Stimulated activated CD4-positive, alpha-beta T cell treated with anti-CD3 and anti-CD28 coated beads, TNF-alpha, amount 100 ng/mL, for 24 hours (primary cell): Measurements from ENCODE around the gene CELF1.

ENCODE experiments used
- DNase-seq, 3 experiments: peaks; one replicate each; pipeline ENCODE4 v3.0.0-alpha.2; 2020; ENCODE audit warnings: low read depth in 3 of 3

The CELF1 gene

DNA sequence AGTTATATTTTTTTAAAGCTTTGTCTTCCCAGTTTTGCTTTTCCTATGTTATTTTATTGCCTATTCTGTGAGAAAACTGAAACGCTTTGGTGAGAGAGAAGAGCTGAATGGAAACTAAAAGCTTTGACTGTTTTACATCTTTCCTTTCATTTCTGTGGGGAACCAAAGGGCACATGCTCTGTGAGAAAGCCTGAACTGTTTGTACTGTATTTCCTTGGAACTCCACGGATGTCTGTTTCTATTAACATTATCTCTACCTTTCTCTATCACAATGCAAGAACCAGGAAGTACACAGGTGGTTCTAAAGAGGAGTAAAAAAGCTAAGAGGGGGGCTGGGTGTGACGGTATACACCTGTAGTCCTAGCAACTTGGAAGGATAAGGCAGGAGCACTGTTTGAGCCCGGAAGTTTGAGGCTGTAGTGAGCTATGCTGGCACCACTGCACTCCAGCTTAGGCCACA lies 43.8 kb downstream of the CELF1 start:
- DNase-seq: no peak

DNA sequence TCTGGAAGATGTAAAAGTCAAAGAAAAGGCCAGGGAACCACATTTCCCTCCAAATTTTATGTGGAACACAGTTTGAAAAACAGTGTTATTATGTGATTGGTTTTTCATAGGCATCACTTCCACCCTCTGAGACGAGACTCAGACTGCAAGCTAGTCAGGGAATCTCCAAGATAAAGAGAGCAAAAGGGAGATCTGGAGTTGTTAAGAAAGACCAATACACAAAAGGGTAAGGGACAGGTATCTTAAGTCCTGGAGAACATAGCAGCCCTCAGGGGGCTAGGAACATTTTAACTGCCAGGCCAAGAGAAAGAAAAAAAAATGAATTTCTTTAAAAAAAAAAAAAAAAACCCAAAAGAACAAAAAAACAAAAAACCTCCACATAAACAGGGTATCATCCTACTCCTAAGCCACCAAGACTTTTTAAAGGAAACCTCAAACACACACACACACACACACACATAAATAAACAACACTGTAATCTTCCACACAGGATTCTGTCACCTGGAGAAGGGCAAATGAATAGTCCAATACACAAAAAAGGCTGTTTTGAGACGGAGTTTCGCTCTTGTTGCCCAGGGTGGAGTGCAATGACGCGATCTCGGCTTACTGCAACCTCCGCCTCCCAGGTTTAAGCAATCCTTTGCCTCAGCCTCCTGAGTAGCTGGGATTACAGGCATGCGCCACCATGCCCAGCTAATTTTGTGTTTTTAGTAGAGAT lies 44.5 kb downstream of the CELF1 start:
- DNase-seq: no peak

DNA sequence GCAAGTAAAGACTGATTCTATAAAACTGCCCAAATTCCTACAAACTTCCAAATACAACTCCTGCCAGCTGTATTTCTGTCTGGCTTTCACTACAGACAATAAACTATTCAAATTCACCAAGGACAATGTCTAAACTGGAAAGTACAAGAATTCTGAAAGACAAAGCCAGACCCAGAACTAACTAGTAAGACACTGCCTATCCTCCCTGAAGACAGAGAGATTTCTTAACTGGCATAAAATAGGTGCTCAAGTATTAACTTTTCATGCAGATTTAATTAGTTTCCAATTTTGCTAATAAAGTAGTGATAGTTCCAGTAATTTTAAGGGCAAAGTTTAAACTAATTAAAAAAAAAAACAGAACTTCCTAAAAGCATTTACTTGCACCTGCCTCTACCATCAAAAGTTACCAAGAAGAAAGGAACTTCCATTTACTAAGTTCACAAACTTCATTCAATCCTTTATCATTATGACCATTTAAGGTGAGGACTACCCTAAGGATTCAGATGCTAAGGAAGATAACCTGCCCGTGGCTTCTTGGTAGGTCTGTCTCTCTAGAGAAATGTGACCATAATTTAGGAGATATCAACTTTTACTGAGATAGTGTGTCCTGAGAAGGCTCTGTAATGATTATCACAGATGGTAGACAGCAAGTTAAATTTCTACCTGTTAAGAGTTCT lies 45.2 kb downstream of the CELF1 start:
- no peak for DNase-seq

DNA sequence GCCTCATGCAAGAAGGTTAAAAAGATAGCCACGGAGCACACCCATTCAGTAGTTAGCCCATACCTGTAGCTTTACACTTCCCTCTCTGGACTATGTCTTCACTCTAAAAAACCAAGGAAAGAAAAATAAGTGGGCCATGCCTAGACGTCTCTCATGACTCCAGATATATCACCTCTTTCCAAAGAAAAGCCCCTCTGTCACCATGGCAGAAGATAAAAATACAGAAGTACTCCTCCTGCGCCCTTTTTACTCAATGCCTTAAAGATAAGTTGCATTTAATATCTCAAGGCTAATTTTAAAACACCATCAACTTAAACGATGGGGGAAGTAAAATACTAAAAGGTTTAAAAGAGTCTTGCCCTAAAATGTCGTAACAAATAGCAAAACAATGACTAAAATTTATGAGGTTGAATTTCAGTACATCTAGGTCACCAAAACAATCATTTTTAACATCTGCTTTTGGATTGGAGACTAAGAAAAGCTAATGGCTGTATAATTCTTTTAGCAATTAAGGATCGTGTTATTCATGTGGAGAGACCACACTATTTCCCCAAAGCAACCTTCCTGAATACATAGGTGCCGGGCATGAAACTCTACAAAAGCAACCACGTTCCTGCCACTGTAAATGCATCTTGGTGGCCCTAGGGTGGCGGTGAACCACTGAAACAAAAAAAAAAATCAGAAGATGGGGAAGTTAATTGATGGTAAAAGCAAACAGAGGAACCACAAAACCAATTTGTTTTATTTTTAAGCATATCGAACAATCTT lies 46.0 kb downstream of the CELF1 start:
- no peak for DNase-seq

DNA sequence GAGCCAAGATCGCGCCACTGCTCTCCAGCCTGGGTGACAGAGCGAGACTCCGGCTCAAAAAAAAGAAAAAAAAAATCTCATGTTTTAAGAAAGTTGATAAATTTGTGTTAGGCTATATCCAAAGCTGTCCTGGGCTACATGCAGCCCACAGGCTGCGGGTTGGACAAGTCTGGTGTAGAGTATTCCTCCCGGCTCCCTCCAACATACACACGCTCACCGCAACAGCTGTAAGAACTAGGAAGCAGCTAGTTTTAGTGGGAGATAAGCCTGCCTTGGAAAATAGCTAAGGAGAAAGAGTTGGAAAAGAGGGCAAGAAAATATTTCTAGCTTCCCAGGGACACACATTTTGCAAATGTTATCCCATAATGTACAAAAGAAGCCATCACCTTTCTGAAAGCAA lies 46.6 kb downstream of the CELF1 start:
- DNase-seq: no peak

DNA sequence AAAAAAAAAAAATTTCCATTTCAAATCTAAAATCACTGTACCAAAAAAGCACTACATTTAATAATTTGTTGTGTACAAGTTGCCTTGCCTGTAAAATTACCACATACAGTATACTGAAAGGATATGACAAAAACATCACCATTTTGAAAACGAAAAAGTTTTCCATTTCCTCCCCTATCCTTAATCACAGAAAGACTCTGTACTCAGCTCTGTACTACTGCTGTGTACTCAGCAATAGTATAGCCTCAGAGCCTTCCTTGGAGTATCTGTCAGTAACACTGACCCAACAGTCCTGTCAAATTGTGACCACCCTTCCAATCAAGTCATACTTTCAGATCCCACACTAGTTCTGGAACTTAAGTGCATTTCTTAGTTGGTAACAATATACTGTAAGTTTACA lies 48.0 kb downstream of the CELF1 start:
- no peak for DNase-seq

DNA sequence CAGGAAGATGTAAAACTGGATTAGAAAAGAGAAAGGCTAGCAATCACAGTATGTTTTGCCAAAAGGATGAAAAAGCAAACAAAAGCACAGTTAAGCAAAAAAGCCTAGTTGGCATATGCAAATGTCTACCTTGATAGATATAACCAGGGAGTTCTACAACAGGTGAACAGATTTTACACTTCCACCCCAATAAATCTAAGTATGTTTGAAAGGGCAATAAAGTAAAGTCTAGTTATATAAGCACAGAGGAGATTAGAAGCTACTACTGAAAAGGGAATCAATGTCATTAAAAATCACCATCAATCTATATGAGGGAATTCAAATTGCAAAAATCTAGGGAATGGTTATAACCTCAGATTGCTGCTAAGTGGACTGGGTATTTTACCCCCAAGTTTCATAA lies 49.7 kb downstream of the CELF1 start:
- DNase-seq: no peak

DNA sequence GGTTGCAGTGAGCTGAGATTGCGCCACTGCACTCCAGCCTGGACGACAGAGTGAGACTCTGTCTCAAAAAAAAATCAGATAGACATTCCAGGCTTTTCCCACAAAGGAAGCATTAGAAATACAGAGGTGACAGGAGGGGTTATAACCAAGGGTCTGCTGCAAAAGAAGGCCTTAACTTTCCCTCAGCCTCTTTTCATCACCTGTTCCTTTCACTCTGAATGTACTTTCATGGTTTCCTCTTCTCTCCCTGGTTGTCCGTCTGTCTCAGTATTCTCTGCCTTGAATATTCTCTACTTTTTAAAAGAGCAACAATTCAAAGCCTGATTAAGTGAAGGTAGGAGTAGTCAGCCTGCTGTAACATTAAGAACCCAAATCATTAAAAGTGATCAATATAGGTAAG lies 50.2 kb downstream of the CELF1 start:
- no peak for DNase-seq

DNA sequence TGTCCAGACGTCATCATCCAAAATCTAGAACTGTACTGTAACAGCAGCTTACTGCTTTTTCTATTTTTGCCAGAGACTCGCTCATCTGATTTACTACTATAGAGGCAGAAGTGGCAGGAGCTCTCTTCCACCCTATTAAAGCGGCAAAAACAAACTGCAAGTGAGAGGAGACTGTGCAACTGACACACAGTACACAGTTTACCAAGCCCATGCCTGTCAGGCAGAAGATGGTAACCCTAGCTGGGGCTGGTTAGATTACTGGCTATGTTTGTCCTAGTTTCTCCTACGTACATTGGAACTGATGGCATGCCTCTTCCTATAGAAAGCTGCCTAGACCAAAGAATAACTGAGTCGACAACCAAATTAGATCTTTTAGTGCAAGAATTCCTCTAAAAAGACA lies 51.8 kb downstream of the CELF1 start:
- DNase-seq: no peak

DNA sequence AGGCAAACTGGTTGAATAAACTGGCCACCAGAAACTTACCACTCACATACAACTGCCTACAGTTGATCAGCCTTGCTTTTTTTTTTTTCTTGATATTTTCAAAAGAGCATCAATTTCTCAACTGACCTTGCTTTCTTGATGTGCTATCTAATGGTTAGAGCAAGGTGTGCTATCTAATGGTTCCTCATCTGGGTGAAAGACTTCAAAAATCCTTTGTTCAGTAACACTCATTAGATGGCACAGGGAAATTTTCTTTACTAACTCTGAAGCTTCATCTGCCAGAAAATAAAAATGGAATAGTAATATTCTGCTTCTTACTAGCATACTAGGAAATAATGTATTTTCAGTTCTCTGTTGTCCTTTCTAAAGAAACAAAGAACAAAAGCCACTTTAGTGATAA lies 52.8 kb downstream of the CELF1 start:
- DNase-seq: no peak

DNA sequence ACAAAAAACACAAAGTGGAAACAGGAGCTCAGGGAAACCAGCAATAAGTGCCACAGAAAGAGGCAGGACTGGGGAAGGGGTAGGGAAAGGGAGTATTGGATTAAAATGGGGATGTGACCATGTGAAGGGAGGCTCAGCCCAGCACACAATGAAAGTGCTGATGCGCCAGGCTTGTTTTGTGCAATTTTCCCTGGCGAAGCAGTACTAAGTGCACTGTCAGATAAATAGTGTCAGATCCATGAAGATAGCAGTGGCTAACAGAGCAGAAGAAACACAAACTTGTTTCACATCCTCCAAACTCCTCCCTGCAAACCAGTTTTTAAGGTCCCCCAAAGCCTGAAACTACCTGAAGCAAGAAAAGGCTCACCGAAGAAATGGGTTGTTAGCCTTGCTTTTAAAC lies 53.3 kb downstream of the CELF1 start:
- no peak for DNase-seq

DNA sequence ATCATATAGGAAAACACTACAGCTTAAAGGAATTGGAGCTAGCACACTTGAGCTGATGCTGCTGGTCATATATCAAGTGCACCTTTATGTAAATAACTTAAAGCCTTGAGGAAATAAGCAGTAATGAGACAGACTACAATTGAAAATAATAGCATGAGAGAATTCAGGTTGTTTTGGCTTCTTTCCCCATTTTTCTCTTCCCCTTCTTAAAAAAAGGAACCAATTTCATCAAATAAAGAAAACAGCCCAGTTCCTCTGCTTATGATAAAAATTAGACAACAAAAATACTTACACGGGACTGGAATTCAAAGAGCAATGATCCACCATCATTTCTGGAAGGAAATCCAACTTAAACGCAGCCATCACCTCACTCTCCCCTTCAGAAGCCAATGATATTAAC lies 53.8 kb downstream of the CELF1 start:
- DNase-seq: no peak

DNA sequence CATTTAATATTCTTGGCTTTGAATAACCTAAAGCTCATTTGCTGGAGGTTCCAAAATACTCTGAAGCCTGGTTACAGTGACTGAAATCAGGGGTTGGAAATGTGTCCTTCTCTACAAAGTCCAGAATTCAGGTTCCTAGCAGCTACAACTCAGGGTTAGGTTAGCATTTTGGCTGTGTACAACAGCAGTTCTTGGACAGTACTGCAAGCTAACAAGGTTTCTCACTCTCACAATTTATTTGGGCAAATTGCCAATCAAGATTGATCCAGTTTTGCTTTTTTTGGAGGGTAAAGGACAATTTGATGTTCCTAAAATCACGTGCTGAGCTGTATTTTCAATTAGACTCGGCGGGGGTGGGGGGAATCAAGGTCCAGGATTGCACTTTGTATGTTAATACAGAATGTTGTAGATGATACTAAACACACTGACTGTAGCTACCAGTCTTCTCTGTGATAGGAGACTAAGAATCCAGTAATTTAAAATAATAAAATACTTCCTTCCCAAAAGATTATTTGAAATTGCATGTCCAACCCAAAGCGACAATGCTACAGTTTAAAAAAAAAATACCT lies 54.3 kb downstream of the CELF1 start:
- no peak for DNase-seq

DNA sequence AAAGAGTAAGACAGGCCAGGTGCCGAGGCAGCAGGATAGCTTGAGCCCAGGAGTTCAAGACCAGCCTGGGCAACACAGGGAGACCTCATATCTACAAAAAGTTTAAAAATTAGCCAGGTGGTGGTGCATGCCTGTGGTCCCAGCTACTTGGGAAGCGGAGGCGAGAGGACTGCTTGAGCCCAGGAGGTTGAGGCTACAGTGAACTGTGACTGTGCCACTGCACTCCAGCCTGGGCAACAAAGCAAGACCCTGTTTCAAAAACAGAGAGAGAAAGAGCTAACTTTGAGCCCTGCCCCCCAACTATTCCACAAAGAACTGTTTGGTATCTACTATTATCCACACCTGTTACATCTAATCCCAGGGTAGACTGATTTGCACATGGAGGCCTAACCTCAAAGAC lies 54.8 kb downstream of the CELF1 start:
- DNase-seq: no peak

DNA sequence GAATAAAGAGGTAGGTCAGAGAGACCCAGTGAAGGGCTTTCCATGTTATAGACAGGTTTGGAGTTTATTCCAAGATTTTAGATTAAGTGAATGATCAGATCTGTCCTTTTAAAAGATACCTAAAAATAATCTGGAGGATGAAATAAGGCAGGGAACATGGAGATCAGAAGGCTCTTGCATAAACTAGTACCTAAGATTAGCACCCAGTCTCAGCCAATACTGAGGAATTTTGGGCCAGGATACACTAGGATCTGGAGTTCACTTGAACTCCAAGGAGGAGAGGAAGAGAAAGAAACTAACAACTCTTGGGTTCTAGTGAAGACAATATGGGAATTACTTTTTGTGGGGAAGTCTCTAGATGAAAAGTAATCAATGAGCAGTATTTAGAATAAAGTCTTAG lies 56.1 kb downstream of the CELF1 start:
- DNase-seq: no peak

DNA sequence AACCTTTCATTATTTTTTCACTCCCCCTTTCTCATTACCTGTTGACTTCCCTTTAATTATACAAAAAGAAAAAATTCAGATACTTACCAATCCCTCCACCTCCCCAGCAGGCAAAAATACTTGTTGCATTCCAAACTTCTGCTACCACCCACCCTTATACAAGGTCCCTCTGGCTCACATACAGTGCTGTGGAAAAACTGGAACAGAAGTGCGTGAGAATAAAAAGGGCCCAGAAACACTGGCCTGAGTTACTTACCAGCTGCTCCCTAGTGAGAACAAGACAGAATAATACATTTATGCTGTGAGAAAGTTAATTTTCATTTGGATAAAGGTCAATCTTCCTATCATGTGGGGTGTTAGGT lies 57.1 kb downstream of the CELF1 start:
- DNase-seq: no peak

DNA sequence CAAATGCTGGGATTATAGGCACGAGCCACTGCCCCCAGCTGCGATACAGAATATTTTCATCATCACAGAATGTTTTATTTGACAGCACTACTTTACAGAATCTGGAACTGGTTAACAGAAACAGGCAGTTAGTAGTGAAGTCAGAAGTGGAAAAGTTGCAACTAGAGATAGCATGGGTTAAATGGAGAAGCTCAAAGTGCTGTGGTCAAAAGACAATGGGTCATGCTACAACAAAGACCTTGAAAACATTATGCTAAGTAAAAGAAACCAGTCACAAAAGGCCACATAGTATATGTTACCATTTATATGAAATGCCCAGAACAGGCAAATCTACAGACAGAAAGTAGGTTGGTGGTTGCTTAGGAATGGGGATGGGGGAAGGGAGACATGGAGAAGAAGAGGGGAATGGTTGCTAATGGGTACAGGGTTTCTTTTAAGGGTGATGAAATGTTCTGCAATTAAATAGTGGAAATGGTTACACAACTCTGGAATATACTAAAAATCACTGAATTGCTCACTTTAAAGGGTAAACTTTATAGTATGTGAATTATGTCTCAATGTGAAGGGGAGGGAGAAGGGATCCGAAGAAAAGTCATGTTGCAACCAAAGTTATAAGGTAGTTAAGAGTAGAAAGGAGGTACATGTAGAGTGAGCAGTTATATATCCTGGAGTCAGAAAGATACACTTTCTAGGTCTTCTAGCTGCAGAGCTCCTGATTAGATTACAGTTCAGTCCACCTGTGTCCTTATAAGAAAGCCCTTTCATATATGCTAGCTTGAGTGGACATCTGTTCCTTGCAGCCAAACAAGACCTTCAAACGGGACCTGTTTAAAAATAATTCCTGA lies 57.7 kb downstream of the CELF1 start:
- DNase-seq: no peak

DNA sequence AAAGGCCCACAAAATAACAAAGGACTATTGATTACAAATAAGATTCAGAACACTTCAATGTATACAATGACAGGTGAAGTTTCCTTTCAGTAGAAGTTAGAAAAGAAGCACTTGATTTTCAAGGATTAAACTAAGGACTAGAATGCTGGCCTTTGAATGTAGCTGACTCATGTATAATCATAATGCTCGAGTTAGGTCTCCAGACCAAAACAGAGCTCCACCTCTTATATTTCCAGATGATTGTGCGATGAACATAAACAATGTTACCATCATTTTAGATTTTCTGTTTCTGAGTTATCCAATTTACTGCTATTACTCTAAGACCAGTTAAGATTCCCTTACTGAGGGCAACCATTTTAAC lies 63.6 kb downstream of the CELF1 start:
- no peak for DNase-seq

DNA sequence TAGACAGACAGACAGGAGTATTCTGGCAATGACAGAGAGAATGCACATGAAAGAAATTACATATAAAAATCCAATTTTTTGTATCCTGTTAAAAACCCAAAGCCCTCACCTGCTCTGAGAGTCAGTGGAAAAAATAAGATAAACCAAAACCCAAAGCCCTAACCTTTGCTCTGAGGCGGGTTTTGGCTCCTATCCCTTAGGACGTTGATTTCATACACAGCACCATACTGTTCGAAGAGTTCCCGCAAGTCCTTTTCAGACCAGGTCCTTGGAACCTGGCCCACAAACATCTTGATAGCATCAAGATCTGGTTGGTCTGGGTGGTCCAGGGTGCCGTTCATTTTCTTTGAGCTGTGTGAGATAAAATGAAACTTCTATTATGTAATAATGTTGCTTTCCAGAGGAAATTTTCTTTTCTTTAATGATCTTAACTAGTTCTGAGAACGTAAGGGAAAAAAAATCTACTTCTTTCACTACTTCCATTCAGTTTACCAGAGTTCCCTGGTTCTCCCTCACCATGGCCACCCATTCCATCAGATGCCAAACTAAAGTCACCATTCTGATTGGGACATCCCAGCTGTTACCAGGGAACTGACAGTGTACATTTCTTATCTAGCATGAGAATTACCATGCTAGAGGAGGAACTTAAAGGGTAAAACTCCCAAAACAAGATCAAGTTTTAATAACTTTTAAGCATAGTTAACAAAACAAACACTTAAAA lies 64.1 kb downstream of the CELF1 start:
- DNase-seq: no peak

DNA sequence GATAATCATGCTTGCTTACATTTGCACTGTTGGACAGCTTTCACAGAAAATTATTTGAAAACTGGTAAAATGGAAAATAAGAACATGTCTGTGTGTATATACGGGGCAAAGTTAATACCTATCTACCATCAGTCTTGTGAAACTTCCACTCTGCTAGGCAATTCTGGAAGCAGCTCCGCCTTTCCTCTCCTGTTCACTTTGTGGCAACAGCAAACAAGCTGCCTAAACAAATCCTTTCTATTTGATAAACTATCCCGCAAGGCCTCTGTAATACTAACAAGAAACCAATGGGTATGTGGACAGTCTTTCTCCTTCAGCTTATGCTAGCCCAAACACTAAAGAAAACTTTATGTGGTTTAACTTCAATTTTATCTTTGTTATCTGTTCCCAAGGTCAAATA lies 64.8 kb downstream of the CELF1 start:
- DNase-seq: no peak

DNA sequence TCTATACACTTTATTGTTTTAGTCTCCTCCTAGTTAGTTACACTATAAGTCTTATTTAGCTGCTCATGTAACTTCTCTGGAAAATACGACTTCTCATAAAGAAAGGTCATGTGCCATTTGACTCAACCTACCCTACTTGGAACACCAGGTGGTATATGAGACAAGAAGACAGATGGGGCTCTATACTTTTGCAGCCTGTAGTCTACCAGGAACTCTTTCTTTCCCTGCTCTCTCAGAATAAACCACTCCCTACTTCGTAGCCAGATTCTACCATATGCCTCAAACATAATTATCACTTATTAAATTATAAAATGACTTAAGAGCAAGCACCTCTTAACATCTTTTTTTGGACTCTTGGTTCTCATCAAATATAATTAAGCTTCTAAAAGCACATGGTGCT lies 65.5 kb downstream of the CELF1 start:
- no peak for DNase-seq
